HepG2 (cell line): ENCODE measurements around the gene GPR62. TPM values are rescaled to one million over a fixed set of nuclear protein-coding genes. Genes with fewer than 3 reads are reported as not detected.
A peak's percentile ranks its signal among the peaks of the same experiment; 100 is the strongest.

ENCODE experiments used
- ARID5B ChIP-seq: IDR thresholded peaks from 2 replicates; pipeline ENCODE4 v1.4.0; 2020; ENCODE audit warnings: mild to moderate bottlenecking, missing genetic modification reagents
- ARNT ChIP-seq: fragments of 450-650 bp; IDR thresholded peaks from 2 replicates; pipeline ENCODE4 v1.6.1; 2017
- KAT7 ChIP-seq: IDR thresholded peaks from 2 replicates; pipeline ENCODE4 v1.6.1; 2018; ENCODE audit warnings: borderline replicate concordance, missing compliant biosample characterization
- KDM5B ChIP-seq: sonication (generic); formaldehyde crosslinking; IDR thresholded peaks from 2 replicates; pipeline ENCODE4 v1.4.0; 2020; ENCODE audit warnings: missing genetic modification reagents, mild to moderate bottlenecking, borderline replicate concordance
- KDM6A ChIP-seq: IDR thresholded peaks from 2 replicates; pipeline ENCODE4 v1.6.1; 2016; ENCODE audit warnings: low read depth
- NFATC3 ChIP-seq: sonication (generic); formaldehyde crosslinking; IDR thresholded peaks from 2 replicates; pipeline ENCODE4 v1.5.1; 2020; ENCODE audit warnings: mild to moderate bottlenecking, missing genetic modification reagents
- NFKB2 ChIP-seq: sonication (generic); formaldehyde crosslinking; IDR thresholded peaks from 2 replicates; pipeline ENCODE4 v1.4.0; 2020; ENCODE audit warnings: missing genetic modification reagents, borderline replicate concordance
- PRMT3 ChIP-seq: sonication (generic); formaldehyde crosslinking; IDR thresholded peaks from 2 replicates; pipeline ENCODE4 v1.8.1; 2022; ENCODE audit warnings: low read depth, mild to moderate bottlenecking, moderate library complexity, missing genetic modification reagents, borderline replicate concordance
- SIX4 ChIP-seq: sonication (generic); formaldehyde crosslinking; IDR thresholded peaks from 2 replicates; pipeline ENCODE4 v1.4.0; 2020; ENCODE audit warnings: missing genetic modification reagents
- SNAI1 ChIP-seq: sonication (generic); formaldehyde crosslinking; IDR thresholded peaks from 2 replicates; pipeline ENCODE4 v1.5.0; 2020; ENCODE audit warnings: mild to moderate bottlenecking, missing genetic modification reagents, borderline replicate concordance
- SYNCRIP ChIP-seq: fragments of 200-400 bp; formaldehyde crosslinking; IDR thresholded peaks from 2 replicates; pipeline ENCODE4 v1.6.1; 2018; ENCODE audit warnings: mild to moderate bottlenecking, low read depth, low read length; ENCODE audit not compliant: insufficient read depth
- ZNF207 ChIP-seq: fragments of 450-650 bp; IDR thresholded peaks from 2 replicates; pipeline ENCODE4 v1.6.1; 2016; ENCODE audit warnings: antibody characterized with exemption, borderline replicate concordance
- ZNF263 ChIP-seq: sonication (generic); formaldehyde crosslinking; IDR thresholded peaks from 2 replicates; pipeline ENCODE4 v1.4.0; 2020; ENCODE audit warnings: missing genetic modification reagents
- ZNF367 ChIP-seq: sonication (generic); formaldehyde crosslinking; IDR thresholded peaks from 2 replicates; pipeline ENCODE4 v1.4.0; 2020; ENCODE audit warnings: missing genetic modification reagents, borderline replicate concordance
- ZNF383 ChIP-seq: sonication (generic); formaldehyde crosslinking; IDR thresholded peaks from 2 replicates; pipeline ENCODE4 v1.4.0; 2020; ENCODE audit warnings: missing genetic modification reagents, mild to moderate bottlenecking, borderline replicate concordance
- ZNF577 ChIP-seq: sonication (generic); formaldehyde crosslinking; IDR thresholded peaks from 2 replicates; pipeline ENCODE4 v1.4.0; 2020; ENCODE audit warnings: mild to moderate bottlenecking, low read depth, missing genetic modification reagents, borderline replicate concordance
- ZNF7 ChIP-seq: IDR thresholded peaks from 2 replicates; pipeline ENCODE4 v1.6.1; 2016; ENCODE audit warnings: missing biosample characterization, missing genetic modification reagents
- ZSCAN9 ChIP-seq: IDR thresholded peaks from 2 replicates; pipeline ENCODE4 v1.6.1; 2016; ENCODE audit warnings: borderline replicate concordance
- polyA plus RNA-seq, 8 experiments: library from polyadenylated mRNA; depleted of rRNA in 3 of 8; stranded (reverse) in 7 of 8; unstranded in 1 of 8; fragments of >200 nt; fragmentation: Illumina TruSeq in 4 of 8; extraction: Trizol in 4 of 8; gene quantifications; 2 replicates each; pipeline versions ENCODE4 v1.2.1 to v1.2.3, GENCODE V29; 2011 to 2016; ENCODE audit warnings: low read depth in 4 of 8, missing spikeins in 1 of 8, mixed read lengths in 1 of 8; ENCODE audit not compliant: insufficient read depth in 1 of 8
- total RNA-seq, 5 experiments: library from RNA; depleted of rRNA; stranded (reverse); fragments of >200 nt; fragmentation: Illumina TruSeq; extraction: Trizol; gene quantifications; 2 replicates each; pipeline ENCODE4 v1.2.3, GENCODE V29; 2016; ENCODE audit warnings: low read depth in 1 of 5
- TF ChIP-seq, protein P1 (sequence below): sonication (generic); formaldehyde crosslinking; IDR thresholded peaks from 2 replicates; pipeline ENCODE4 v1.9.0; 2021; ENCODE audit warnings: missing genetic modification reagents, borderline replicate concordance
- TF ChIP-seq, protein P2 (sequence below): sonication (generic); formaldehyde crosslinking; IDR thresholded peaks from 2 replicates; pipeline ENCODE4 v1.4.0; 2020; ENCODE audit warnings: mild to moderate bottlenecking, missing genetic modification reagents

GPR62 gene
- total and polyA plus RNA-seq, 2 of the 13 experiments (the other 11 are each of a cell fraction or from before 2014, with no cell fraction given): not detected

GRCh38 chr3:51982352-51982837, 27.2 kb downstream of the GPR62 start (continued):
- TF ChIP-seq ZNF207 (no peak), NFATC3 (CRISPR knock-in tag) (no peak), ZNF383 (no peak), ZNF577 (CRISPR knock-in tag) (no peak), SYNCRIP (no peak), KAT7 (CRISPR knock-in tag) (no peak), ZSCAN9 (CRISPR knock-in tag) (no peak), SNAI1 (peak; percentile 62; the same call in 1 of the 2 replicates), ZNF367 (CRISPR knock-in tag) (no peak), ZNF7 (CRISPR knock-in tag) (no peak), KDM6A (CRISPR knock-in tag) (peak; percentile 74), ARID5B (CRISPR knock-in tag) (peak; percentile 68), SIX4 (CRISPR knock-in tag) (no peak), NFKB2 (CRISPR knock-in tag) (peak; percentile 66; the same call in 1 of the 2 replicates), KDM5B (CRISPR knock-in tag) (no peak), ZNF263 (no peak), ARNT (no peak), PRMT3 (CRISPR knock-in tag) (no peak)
- TF ChIP-seq, protein P1, sequence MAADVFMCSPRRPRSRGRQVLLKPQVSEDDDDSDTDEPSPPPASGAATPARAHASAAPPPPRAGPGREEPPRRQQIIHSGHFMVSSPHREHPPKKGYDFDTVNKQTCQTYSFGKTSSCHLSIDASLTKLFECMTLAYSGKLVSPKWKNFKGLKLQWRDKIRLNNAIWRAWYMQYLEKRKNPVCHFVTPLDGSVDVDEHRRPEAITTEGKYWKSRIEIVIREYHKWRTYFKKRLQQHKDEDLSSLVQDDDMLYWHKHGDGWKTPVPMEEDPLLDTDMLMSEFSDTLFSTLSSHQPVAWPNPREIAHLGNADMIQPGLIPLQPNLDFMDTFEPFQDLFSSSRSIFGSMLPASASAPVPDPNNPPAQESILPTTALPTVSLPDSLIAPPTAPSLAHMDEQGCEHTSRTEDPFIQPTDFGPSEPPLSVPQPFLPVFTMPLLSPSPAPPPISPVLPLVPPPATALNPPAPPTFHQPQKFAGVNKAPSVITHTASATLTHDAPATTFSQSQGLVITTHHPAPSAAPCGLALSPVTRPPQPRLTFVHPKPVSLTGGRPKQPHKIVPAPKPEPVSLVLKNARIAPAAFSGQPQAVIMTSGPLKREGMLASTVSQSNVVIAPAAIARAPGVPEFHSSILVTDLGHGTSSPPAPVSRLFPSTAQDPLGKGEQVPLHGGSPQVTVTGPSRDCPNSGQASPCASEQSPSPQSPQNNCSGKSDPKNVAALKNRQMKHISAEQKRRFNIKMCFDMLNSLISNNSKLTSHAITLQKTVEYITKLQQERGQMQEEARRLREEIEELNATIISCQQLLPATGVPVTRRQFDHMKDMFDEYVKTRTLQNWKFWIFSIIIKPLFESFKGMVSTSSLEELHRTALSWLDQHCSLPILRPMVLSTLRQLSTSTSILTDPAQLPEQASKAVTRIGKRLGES (CRISPR knock-in tag): no peak
- TF ChIP-seq, protein P2, sequence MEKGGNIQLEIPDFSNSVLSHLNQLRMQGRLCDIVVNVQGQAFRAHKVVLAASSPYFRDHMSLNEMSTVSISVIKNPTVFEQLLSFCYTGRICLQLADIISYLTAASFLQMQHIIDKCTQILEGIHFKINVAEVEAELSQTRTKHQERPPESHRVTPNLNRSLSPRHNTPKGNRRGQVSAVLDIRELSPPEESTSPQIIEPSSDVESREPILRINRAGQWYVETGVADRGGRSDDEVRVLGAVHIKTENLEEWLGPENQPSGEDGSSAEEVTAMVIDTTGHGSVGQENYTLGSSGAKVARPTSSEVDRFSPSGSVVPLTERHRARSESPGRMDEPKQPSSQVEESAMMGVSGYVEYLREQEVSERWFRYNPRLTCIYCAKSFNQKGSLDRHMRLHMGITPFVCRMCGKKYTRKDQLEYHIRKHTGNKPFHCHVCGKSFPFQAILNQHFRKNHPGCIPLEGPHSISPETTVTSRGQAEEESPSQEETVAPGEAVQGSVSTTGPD (CRISPR knock-in tag): peak; percentile 89; the same call in 1 of the 2 replicates
